IPS-NIHi7 (cell line): ENCODE measurements around the gene MICAL1.

Experiments
- DNase-seq: peaks from one replicate; pipeline ENCODE4 v3.0.0; 2012; ENCODE audit warnings: mixed read lengths; ENCODE audit errors: extremely low spot score

MICAL1 gene

GRCh38 chr6:109453594-109454495, 1.7 kb downstream of the MICAL1 start:
- DNase-seq, result no peak

GRCh38 chr6:109453156-109453555, 2.4 kb downstream of the MICAL1 start:
- DNase-seq, result no peak

DNA sequence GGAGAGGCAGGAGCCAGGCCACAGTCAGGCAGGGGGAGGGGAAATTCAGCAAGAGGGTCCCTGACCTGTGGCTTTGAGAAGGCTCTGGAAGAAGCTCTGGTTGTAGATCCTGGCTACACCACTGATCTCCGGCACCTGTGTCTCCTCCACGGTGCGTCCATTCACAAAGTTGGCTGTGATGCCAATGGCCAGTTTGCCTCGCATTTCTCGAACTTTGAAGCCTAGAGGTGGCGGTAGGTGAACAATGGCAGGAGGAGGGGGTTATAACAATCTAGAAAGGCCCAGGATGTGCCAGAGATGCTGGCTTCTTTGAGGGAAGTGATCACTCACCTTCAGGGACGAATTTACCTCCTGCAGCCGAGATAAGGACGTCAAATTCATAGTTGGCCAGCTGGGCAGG, 3.4 kb downstream of the MICAL1 start:
- DNase-seq, result no peak

DNA sequence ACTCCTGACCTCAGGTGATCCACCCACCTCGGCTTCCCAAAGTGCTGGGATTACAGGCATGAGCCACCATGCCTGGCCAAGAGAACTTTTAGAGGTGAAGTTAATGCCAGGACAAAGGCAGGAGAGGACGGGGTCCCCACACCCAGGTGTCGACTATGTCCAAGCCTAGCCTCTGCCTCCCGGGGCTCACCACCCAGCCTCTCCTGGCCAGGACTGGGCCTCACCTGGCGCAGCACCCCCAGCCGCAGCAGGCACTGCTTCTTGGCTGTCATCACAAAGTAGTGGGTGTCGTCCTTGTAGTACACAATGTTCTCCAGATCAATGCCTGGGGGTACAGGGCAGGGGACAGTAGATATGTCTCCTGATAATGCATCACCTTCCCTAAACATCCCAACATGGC, 4.2 kb downstream of the MICAL1 start:
- no peak for DNase-seq

GRCh38 chr6:109450801-109451200, 4.8 kb downstream of the MICAL1 start:
- no peak for DNase-seq

GRCh38 chr6:109449795-109450673, 5.5 kb downstream of the MICAL1 start:
- no peak for DNase-seq

DNA sequence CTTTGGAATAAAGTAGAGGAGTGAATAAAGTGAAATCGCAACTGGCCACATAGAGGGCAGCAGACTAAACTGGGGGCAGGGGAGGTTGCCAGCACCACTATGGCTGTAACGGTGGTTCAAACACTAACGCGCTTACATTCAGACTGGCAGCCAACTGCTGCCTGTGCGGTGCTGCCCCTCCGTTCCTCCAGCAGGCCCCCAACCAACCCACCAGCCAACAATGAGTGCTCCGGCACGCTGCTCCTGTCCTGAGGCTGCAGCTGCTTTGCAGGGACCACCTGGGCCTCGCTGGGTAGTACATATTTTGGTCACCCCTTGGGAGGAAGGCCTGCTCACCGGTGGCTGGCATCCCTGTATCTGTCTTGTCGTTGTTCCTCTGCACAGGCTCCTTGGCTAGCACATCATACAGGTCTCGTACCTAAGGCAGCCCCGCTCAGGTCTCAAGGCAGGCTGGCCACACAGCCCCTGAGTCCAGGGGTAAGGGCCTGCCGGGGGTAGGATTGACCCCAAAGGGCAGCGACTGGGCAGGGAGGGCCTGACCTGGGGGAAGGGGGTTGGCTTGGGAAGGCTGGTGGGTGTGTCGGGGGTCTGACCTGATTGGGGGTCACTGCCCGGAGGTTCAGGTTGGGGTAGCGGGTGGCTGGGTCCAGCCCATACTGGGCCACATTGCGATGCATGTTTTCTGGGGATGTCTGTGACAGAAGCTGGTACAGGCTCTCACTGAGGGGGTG, 6.3 kb downstream of the MICAL1 start:
- no peak for DNase-seq

GRCh38 chr6:109448615-109449014, 7.0 kb downstream of the MICAL1 start:
- no peak for DNase-seq

DNA sequence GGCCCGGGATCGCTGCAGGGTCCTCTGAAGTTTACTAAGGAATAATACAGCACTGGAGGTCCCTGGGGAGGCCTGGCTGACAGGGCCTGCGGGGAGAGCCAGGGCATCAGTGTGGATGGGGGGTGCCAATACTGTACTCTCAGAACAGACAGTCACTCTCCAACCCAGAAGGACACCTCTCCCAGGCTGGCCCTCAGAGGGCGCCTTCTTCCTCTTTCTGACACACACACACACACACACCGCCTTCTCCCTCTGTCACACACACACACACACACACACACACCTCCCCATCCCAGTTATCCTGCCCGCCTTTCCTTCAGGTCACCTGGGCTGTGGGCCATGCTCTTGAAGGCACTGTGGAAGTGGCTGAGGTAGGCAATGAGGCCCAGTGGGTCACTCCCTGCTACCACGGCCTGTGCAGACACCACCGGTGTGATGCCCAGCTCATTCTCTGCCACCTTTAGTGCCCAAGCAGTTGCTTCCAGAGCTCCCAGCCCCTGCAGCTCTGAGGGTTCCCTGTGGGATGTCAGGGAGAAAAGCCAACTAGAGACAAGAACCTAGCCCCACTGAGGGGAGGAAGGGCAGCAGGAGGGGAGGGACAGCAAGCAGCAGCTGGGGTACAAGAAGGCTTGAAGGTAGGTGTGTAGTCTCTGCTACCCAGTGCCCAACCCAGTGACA, 7.6 kb downstream of the MICAL1 start:
- DNase-seq, result peak; percentile 18

DNA sequence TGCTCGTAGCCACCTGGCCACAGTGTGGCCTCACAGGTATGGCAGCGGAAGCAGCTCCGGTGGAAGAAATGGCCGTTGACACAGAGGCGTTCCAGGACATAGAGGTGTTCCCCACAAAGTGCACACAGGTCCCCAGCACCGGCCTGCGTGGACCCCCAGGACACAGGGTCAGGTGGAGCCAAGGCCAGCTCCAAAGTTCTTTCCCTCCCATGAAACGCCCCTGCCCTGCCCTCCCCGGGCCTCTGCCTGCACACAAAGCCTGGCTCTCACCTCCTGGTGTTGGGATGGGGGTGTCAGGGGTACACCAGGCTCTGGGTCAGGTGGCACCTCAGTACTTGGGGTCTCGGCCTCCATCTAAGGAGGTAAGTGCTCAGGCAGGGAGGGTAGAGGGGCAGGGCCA, 8.5 kb downstream of the MICAL1 start:
- DNase-seq, result no peak

GRCh38 chr6:109446541-109446940, 9.0 kb downstream of the MICAL1 start:
- DNase-seq, result no peak

DNA sequence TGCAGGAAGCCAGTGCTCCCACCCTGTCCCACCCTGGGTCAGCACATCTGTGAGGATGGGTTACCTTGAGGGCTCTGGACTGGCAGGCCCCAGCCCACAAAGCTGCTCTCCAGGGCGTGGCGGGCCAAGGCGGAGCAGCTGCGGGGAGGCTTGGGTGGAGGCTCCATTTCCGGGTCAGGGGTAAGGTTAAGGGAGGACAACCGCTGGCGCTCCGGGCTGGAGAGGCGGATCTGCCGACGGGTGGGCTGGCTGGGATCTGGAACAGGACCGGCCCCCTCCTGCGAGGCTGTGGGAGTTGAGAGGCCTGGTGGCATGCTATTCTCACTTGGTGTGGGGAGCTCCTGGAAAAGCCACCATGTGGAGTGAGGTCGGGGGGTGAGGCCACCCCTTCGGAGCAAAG, 9.5 kb downstream of the MICAL1 start:
- DNase-seq, result no peak

GRCh38 chr6:109445382-109445781, 10.2 kb downstream of the MICAL1 start:
- no peak for DNase-seq

DNA sequence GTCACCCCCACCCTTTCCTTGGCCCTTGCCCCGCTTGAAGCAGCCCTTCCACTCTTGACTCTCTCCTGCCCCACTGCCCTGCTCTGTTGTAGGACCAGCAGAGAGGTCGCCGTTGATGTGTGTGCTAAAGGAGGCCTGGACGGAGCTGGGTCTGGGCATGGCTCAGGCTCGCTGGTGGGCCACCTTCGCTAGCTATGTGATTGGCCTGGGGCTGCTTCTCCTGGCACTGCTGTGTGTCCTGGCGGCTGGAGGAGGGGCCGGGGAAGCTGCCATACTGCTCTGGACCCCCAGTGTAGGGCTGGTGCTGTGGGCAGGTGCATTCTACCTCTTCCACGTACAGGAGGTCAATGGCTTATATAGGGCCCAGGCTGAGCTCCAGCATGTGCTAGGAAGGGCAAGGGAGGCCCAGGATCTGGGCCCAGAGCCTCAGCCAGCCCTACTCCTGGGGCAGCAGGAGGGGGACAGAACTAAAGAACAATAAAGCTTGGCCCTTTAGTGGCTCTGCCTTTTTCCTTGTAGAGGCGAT, 12.1 kb downstream of the MICAL1 start:
- DNase-seq, result no peak

DNA sequence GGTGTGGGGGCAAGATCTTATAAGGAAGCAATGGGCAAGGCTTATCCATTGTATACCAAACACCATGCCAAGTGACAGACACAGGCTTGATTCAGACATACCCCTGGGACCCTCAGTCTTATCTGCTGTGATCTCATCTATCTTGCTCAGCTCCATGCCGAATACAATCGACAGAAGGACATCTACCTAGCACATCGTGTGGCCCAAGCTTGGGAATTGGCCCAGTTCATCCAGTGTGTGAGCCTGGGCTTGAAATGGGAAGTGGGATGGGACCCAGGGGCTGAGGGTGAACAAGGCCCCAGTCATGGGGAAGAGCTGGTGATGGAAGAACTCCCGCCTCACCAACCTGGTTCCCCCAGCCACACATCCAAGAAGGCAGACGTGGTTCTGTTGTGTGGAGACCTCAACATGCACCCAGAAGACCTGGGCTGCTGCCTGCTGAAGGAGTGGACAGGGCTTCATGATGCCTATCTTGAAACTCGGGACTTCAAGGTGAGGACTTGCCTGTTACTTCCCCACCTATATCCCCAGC, 13.1 kb downstream of the MICAL1 start:
- DNase-seq, result no peak

DNA sequence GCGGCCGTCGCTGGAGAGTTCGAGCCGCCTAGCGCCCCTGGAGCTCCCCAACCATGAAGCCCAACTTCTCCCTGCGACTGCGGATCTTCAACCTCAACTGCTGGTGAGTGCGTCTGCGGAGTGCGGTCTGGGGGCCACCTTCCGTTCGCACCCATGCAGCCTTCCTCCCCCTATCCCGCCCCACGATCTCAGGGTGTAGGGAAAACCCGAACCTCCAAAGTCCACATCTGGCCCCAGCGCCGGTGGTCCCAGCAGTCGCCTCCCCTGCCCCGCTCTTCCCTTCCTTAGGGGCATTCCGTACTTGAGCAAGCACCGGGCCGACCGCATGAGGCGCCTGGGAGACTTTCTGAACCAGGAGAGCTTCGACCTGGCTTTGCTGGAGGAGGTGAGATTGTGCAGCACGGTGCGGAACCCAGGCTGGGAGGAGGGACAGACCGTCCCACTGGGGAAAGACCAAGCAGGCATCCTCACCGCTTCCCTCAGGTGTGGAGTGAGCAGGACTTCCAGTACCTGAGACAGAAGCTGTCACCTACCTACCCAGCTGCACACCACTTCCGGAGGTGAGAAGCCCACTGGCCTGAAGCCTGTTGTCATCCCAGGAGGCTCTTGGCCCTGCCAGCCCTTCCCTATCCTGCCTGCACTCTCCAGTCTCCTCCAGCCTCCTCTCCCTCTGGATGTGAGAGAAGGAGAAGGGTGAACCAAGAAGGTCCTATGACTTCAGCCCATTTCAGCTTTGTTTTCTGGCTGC, 14.3 kb downstream of the MICAL1 start:
- peak; percentile 69 for DNase-seq

DNA sequence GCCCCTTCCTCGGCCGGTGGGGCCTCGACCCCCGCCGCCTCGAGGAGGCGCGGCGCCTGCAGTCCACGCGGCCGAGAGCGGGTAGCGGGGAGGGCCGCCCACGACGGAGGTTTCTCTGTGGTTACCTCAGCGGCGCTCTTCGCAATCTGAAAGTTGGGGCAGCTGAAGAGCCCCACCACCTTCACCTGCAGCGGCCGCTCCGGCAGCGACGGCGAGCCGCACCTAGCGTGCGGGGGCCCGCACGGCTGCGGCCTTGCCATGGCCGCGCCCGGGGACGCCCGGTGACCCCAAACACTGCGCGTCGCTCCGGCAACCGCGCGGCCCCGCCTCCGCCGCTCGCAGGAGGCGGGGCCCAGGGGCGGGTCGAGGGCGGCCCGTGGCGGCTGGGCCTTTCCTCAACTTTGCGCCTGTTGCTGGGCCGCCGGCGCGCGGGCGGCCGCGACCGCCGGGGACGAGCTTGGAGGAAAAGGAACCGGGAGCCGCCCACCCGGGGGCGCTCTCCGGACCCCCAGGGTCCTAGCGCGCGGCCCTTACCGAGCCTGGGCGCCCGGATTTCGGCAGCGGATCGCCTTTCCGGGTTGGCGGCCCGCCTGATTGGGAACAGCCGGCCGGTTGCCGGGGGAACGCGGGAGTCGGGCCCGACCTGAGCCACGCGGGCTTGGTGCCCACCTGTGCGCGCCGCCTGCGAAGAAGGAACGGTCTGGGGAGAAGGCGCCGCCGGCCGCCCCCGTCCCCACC, 15.1 kb downstream of the MICAL1 start, which contains the start of the genes PPIL6 and SMPD2:
Gene PPIL6, minus strand, starts transcription at position 298 of the 738 bp plus-strand sequence. Its CDS starts 38 bp downstream, at position 260.
Gene SMPD2, plus strand, starts transcription at position 394 of the 738 bp plus-strand sequence. CDS start 398 bp downstream, outside the sequence.
- peak; percentile 97 for DNase-seq

DNA sequence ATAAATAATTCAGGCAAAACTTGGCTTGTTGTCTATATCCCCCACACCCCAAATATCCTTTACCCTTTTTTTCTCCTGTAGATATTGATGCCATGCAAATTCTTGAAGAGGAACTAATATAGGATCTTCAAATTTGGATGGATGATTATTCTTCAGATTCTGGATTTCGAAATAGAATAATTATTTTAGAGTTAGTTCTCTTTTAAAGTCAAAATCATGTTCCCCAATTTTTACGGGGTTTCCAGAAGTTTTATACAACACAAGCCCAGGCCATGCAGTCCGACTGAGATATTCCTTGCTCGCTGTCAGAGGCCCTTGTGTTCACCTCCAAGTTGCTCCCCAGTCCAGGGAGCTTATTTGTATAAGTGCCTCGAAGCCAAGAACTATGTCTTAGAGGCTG, 19.5 kb downstream of the MICAL1 start:
- DNase-seq, result no peak

- DNase-seq, result no peak
Measured at GRCh38 chr6:109434456-109434855, 21.1 kb downstream of the MICAL1 start.
